Epithelial cell of proximal tubule (primary cell): ENCODE results near the gene YJU2. TPM values are rescaled to one million over a fixed set of nuclear protein-coding genes. Genes with fewer than 3 reads are reported as not detected.

Experiments
- DNase-seq: peaks from one replicate; pipeline ENCODE4 v3.0.0-alpha.2; 2011; ENCODE audit warnings: low read depth
- H3K4me3 ChIP-seq: 2 replicates; pipeline ENCODE4 v1.5.1; 2011; ENCODE audit warnings: low read depth, mild to moderate bottlenecking, low read length
- total RNA-seq: library from RNA; depleted of rRNA; stranded (reverse); fragments of >200 nt; gene quantifications from 2 replicates; pipeline ENCODE4 v1.2.3, GENCODE V29; 2015
- TF ChIP-seq, protein P1 (sequence below): conservative IDR thresholded peaks from 2 replicates; pipeline ENCODE4 v1.5.1; 2012; ENCODE audit warnings: low read depth, mild to moderate bottlenecking, low read length

YJU2 gene
- total RNA-seq, result 34.3 and 39.1 TPM in 2 replicates

GRCh38 chr19:4246767-4247593, at the start of gene YJU2:
YJU2 (plus strand) TSS chr19:4247080; CDS start chr19:4247147, 67 bp downstream.
- peak within 1 kb of the TSS; percentile 63 for H3K4me3 ChIP-seq
- peak; percentile 96 for DNase-seq
- TF ChIP-seq, protein P1, sequence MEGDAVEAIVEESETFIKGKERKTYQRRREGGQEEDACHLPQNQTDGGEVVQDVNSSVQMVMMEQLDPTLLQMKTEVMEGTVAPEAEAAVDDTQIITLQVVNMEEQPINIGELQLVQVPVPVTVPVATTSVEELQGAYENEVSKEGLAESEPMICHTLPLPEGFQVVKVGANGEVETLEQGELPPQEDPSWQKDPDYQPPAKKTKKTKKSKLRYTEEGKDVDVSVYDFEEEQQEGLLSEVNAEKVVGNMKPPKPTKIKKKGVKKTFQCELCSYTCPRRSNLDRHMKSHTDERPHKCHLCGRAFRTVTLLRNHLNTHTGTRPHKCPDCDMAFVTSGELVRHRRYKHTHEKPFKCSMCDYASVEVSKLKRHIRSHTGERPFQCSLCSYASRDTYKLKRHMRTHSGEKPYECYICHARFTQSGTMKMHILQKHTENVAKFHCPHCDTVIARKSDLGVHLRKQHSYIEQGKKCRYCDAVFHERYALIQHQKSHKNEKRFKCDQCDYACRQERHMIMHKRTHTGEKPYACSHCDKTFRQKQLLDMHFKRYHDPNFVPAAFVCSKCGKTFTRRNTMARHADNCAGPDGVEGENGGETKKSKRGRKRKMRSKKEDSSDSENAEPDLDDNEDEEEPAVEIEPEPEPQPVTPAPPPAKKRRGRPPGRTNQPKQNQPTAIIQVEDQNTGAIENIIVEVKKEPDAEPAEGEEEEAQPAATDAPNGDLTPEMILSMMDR, result peak; percentile 53

DNA sequence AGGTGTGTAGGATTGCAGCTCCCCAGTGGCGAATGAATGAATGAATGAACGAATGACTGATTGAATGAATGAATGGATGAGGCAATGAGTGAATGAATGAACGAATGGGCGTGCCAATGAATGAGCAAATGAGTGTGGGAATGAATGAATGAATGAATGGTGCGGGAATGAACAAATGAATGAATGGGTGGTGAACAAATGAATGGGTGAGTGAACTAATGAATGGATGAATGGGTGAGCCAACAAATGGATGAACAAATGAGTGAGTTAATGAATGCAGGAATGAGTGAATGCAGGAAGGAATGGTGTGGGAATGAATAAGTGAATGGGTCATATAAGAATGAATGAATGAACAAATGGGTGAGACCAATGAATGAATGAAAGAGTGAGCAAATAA, 49.7 kb upstream of the YJU2 start:
- TF ChIP-seq, protein P1, result no peak
- H3K4me3 ChIP-seq, result no peak overlapping the region
- no peak for DNase-seq

- no peak for DNase-seq
- H3K4me3 ChIP-seq, result no peak overlapping the region
- TF ChIP-seq, protein P1, result no peak
These were observed 49.0 kb upstream of the YJU2 start for GRCh38 chr19:4197625-4198466.

GRCh38 chr19:4198467-4199126, 48.3 kb upstream of the YJU2 start:
- no peak for DNase-seq
- H3K4me3 ChIP-seq, result no peak overlapping the region
- TF ChIP-seq, protein P1, result no peak

DNA sequence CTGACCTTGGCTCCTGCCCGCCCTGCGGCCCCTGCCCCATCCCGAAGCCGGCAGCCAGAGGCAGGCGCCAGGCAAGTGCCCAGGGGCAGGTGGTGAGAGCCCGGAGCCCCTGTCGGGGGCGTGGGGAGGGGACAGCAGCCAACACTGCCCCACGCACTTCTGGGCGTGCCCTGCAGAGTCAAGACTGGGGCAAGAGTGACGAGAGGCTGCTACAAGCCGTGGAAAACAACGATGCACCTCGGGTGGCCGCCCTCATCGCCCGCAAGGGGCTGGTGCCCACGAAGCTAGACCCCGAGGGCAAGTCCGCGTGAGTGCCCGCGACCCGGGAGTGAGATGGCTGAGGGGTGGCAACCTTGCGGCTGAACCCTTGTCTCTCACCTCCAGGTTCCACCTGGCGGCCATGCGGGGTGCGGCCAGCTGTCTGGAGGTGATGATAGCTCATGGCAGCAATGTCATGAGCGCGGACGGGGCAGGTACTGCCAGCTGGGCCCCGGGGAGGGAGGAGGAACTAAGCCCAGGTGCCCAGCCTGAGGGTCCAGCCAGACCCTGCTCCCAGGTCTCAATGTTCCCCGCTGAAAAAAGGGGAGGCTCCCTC, 47.1 kb upstream of the YJU2 start:
- TF ChIP-seq, protein P1, result no peak
- no peak for DNase-seq
- no peak overlapping the region for H3K4me3 ChIP-seq

GRCh38 chr19:4200940-4201542, 45.8 kb upstream of the YJU2 start:
- TF ChIP-seq, protein P1, result no peak
- no peak for DNase-seq
- H3K4me3 ChIP-seq, result no peak overlapping the region
